ENCODE results near the gene CYSRT1.
"Not testable (repeated sequence)": the region's sequence is repeated elsewhere in the genome, so short reads cannot be mapped to it uniquely, and the experiment has no call there.

Gene CYSRT1

DNA sequence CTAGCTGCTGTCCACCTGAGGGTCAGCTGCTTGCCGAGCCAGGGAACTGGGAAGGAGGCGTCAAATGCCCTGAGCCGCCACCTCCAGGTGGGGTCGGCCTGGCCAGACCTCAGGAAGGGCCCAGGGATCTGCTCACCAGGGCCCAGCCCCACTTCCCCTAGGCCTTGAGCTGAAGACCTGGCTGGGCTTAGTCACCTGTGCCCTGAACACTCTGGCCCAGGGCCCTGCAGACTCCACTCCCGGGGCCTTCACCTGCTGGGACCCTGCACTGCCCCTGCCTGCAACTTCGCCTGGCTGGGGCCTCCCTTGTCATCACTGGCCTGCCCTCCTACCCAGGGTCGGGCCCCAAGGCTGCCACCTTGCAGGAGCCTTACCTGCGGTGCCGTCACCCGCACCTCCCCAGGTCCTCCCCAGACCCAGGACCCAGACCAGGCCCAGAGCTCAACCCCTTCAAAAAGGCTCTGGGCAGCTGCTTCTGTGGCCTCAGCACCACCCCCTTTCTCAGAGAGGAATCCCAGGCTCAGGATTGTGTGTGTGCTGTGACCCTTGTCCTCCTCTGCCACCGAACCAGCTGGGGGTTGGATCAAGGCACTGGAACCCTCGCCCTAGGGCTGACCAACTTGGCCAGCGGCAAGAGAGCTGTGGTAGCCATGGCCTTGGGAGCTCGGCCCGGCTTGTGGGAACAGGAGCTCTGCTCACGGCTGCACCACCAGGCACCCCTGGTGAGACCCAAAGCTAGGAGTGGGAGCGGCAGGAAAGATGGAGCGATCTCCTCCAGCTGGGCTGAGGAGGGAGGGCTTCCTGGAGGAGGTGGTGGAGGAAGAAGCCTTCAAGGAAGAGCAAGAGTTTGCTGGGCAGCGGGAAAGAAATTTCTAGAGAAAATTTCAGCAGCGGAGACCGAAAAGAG, 29.0 kb downstream of the CYSRT1 start:
- DNase-seq = no peak

GRCh38 chr9:137254624-137255447, 29.9 kb downstream of the CYSRT1 start, which contains the start of gene NELFB:
Gene NELFB (plus strand): TSS chr9:137255327.
- DNase-seq = peak; percentile 90 to 97 (median 96)

DNA sequence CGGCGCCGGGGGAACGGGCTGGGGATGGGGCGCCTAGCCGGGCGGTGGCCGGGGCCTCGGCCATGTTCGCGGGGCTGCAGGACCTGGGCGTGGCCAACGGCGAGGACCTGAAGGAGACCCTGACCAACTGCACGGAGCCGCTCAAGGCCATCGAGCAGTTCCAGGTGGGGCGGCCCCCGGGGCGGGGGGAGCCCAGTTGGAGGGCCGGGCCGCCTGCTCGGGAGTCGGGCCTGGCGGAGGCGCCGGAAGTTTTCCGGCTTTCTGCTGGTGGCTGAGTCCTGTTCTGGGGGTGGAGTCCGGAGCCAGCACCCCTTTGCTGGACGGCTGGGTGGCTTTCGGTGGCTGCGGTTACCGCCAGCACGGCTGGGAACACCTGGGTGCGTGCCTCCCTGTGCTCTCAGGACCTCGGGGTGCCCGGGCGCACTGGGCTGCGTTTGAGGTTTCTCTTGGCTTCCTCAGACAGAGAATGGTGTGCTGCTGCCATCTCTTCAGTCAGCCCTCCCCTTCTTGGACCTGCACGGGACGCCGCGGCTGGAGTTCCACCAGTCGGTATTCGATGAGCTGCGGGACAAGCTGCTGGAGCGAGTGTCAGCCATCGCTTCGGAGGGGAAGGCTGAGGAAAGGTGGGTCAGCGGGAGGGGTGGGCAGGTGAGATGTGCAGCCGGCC, 30.6 kb downstream of the CYSRT1 start:
- no peak for DNase-seq

DNA sequence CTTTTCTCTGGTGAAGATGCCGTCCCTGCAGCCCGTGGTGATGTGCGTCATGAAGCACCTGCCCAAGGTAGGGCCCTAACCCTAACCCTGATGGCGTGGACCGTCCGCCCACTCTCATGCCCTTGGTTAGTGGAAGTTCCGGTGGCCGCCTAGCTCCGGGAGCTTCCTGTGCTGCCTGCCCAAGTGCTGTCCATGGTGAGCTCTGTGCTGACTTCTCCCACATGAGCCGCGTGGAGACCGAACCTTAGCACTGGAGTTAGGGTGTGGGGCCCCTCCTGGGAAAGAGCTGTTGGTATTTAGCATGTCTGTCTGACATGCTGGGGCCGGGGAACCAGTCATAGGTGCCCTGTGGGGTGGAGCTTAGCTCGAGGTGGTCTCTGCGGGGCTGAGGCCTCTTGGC, 31.4 kb downstream of the CYSRT1 start:
- no peak for DNase-seq

GRCh38 chr9:137256856-137257255, 31.9 kb downstream of the CYSRT1 start:
- no peak for DNase-seq

GRCh38 chr9:137262173-137262908, 37.4 kb downstream of the CYSRT1 start:
- not testable (repeated sequence) for DNase-seq

GRCh38 chr9:137262909-137263285, 37.9 kb downstream of the CYSRT1 start:
- no peak for DNase-seq

DNA sequence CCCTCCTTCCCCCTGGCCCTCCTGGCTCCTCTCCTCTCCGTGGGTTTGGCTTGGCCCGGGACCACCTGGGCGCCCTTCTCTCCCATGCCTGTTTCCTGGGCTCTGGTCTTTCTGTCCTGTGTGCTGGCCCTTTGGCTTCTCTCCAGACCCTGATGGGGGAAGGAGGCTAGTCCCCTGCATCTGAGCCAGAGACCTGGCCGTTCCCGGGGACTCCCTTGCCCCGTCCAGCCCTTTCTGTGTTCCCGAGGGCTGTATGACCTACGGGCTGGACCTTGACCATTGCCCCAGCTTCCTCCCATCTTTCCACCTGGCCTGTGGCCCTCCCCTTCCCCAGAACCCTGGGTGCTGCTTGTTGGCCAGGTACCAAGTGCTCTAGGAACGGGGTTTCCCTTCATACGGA, 38.5 kb downstream of the CYSRT1 start:
- DNase-seq = no peak

GRCh38 chr9:137264067-137264466, 39.1 kb downstream of the CYSRT1 start:
- no peak for DNase-seq

DNA sequence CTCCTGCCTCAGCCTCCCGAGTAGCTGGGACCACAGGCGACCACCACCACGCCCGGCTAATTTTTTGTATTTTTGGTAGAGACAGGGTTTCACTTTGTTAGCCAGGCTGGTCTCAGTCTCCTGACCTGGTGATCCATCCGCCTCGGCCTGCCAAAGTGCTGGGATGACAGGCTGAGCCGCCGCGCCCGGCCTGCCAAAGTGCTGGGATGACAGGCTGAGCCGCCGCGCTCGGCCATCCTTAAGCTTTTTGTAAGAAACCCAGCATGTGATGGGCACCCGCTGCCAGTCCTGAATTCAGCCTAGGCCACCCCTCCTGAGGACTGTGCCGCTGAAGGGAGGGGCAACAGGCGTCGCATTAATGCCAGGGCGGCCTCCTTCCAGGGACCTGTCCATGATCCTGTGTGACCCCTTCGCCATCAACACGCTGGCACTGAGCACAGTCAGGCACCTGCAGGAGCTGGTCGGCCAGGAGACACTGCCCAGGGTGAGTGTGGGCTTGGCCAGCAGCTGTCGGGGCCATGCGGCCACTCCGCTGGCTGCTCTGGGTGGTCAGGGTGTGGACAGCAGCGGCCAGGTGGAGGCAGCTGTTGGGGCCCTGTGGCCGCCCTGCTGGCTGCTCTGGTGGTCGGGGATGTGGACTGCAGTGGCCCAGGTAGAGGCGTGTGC, 40.7 kb downstream of the CYSRT1 start:
- no peak for DNase-seq

GRCh38 chr9:137266162-137266527, 41.2 kb downstream of the CYSRT1 start:
- DNase-seq = no peak

DNA sequence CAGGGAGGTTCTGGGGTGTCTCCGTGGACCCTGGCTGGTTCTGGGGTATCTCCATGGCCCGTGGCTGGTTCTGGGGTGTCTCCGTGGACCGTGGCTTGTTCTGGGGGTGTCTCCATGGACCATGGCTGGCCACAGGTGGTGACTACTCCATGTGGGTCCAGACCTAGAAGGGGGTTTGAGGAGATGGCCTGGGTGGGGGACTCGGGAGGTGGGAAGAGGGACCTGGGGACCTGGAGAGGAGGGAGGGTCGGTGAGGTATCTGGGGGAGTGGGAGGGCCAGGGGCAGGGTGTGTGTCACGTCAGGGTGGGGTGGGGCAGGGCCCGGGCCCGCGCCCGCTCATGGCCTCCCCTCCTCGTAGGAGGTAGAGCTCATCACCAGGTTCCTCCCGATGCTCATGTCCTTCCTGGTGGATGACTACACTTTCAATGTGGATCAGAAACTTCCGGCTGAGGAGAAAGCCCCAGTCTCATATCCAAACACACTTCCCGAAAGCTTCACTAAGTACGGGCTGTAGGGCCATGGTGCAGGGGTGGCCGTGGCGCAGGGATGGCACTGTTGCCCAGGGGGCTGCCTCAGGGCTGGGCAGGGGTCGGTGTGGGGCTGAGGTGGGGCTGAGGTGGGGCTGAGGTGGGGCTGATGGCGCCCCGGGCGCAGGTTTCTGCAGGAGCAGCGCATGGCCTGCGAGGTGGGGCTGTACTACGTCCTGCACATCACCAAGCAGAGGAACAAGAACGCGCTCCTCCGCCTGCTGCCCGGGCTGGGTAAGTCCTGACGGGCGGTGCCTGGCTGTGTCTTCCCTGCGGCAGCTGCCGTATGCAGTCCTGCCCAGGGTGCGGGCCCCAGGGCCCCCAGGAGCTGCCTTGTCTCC, 41.8 kb downstream of the CYSRT1 start:
- DNase-seq = no peak

GRCh38 chr9:137267933-137268355, 43.0 kb downstream of the CYSRT1 start:
- DNase-seq = no peak

DNA sequence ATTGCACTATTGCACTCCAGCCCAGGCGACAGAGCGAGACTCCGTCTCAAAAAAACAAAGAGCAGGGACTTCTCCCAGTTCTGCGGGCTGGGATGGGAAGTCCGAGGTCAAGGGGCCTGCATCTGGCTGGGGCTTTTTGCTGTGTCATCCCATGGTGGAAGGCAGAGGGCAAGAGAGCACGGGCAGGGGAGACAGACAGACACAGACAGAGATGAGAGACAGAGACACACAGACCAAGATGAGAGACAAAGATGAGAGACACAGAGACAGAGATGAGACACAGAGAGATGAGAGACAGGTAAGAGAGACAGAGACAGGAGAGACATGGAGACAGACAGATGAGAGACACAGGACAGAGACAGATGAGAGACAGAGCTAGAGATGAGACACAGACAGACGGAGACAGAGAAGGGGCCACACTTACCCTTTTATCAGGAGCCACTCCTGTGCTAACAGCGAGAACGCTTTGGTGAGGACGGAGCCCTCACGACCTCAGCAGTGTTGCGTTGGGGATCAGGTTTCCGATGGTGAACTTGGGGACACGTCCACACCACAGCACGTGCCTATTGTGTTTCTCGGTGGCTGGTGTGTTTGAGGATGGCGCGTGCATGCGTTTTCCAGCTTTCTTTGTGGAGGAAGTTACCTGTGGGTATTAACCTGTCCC, 43.7 kb downstream of the CYSRT1 start:
- peak; percentile 42 to 73 (median 61) for DNase-seq

GRCh38 chr9:137269231-137269772, 44.3 kb downstream of the CYSRT1 start:
- DNase-seq = no peak

GRCh38 chr9:137270929-137271695, 46.1 kb downstream of the CYSRT1 start:
- DNase-seq = no peak

DNA sequence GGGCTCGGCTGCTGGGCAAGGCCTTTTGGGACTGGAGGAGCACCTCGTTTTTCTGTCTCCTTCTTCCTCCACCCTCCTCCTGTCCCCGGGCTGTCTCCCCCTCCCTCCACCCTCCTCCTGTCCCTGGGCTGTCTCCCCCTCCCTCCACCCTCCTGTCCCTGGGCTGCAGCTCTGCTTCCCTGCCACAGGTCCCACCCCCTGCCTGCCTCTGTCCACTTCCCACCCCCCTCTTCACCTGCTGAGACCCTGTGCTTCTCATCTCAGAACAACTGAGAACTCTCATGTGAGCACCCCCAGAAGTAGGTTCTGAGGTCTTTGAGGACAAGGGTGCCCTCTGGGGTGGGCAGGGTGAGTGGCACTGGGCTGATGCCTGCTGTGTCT, 46.7 kb downstream of the CYSRT1 start:
- no peak for DNase-seq

DNA sequence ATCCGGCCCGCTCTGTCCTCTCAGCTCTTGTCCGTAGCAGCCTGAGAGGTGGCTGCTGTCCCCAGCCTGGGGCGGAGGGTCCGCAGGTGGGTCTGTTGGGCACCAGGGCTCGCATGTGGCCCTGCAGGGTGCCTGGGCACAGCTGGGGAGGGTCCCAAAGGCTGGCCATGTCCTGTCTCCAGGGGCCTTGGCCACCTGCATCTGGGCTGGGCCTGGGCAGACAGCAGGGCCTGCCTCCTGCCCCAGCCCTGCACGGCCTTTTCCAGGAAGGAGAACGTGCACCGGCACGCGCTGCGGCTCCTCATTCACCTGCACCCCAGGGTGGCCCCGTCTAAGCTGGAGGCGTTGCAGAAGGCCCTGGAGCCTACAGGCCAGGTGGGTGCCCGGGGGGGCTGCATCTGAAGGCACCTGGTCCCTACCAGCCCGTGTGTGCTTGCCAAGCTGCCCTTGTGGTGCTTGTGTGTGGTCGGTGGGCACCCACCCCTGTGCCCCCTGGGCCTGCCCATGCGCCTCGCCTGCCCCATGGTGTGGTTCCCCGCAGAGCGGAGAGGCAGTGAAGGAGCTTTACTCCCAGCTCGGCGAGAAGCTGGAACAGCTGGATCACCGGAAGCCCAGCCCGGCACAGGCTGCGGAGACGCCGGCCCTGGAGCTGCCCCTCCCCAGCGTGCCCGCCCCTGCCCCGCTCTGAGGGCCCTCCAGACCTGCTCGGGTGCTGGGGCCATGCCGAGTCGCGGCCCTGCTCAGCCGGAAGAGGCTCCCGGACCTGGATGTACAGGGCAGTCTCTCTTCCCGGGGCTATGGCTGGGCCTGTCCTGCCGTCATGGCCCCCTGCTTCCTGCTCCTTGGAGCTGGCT, 47.5 kb downstream of the CYSRT1 start:
- no peak for DNase-seq

All from suppressor macrophage treated with lipopolysaccharide for 1 hour (primary cell).